Stimulated activated CD4-positive, alpha-beta T cell treated with anti-CD3 and anti-CD28 coated beads, Interleukin-12 subunit alpha, Interleukin-12 subunit beta, amount 100 ng/mL, for 48 hours (primary cell): ENCODE results near the gene EVA1C.
"Not testable (repeated sequence)": the region's sequence is repeated elsewhere in the genome, so short reads cannot be mapped to it uniquely, and the experiment has no call there.

Source experiments
- DNase-seq, 3 donors: peaks; one replicate each; pipeline ENCODE4 v3.0.0-alpha.2; 2020; ENCODE audit warnings: low read depth in 2 of 3, low spot score in 1 of 3

The EVA1C gene

GRCh38 chr21:32412162-32413014 lies at the start of gene EVA1C:
EVA1C (plus strand) TSS chr21:32412706; CDS start chr21:32412854, 148 bp downstream.
- DNase-seq = peak; percentile 32 to 67 (median 40)

GRCh38 chr21:32364387-32364786 lies 48.1 kb upstream of the EVA1C start:
- DNase-seq = no peak

GRCh38 chr21:32364796-32365195 lies 47.7 kb upstream of the EVA1C start:
- DNase-seq = no peak

GRCh38 chr21:32366191-32366590 lies 46.3 kb upstream of the EVA1C start:
- DNase-seq = no peak

GRCh38 chr21:32367158-32367557 lies 45.3 kb upstream of the EVA1C start:
- DNase-seq = no peak

GRCh38 chr21:32368386-32368785 lies 44.1 kb upstream of the EVA1C start:
- DNase-seq = no peak

GRCh38 chr21:32368961-32369360 lies 43.5 kb upstream of the EVA1C start:
- not testable (repeated sequence) for DNase-seq

GRCh38 chr21:32370998-32371766 lies 41.3 kb upstream of the EVA1C start:
- no peak for DNase-seq

- no peak for DNase-seq
Measured at GRCh38 chr21:32371913-32372314, 40.6 kb upstream of the EVA1C start.

- DNase-seq = no peak
Measured at GRCh38 chr21:32372755-32373154, 39.8 kb upstream of the EVA1C start.

GRCh38 chr21:32377506-32377905 lies 35.0 kb upstream of the EVA1C start:
- DNase-seq = no peak

- no peak for DNase-seq
Measured at GRCh38 chr21:32377991-32378390, 34.5 kb upstream of the EVA1C start.

- no peak for DNase-seq
Measured at GRCh38 chr21:32378956-32379355, 33.5 kb upstream of the EVA1C start.

- DNase-seq = no peak
Measured at GRCh38 chr21:32380940-32381339, 31.6 kb upstream of the EVA1C start.

- DNase-seq = no peak
Measured at GRCh38 chr21:32381571-32381970, 30.9 kb upstream of the EVA1C start.

GRCh38 chr21:32382108-32382644 lies 30.3 kb upstream of the EVA1C start:
- no peak for DNase-seq

GRCh38 chr21:32383812-32384211 lies 28.7 kb upstream of the EVA1C start:
- DNase-seq = no peak

GRCh38 chr21:32386195-32386870 lies 26.2 kb upstream of the EVA1C start:
- no peak for DNase-seq

GRCh38 chr21:32387151-32387550 lies 25.4 kb upstream of the EVA1C start:
- no peak for DNase-seq

- DNase-seq = no peak
Measured at GRCh38 chr21:32388306-32388705, 24.2 kb upstream of the EVA1C start.

GRCh38 chr21:32389337-32390015 lies 23.0 kb upstream of the EVA1C start:
- no peak for DNase-seq
